ENCODE measurements around the gene FER.
"Not testable (repeated sequence)": the region's sequence is repeated elsewhere in the genome, so short reads cannot be mapped to it uniquely, and the experiment has no call there.

Gene FER

DNA sequence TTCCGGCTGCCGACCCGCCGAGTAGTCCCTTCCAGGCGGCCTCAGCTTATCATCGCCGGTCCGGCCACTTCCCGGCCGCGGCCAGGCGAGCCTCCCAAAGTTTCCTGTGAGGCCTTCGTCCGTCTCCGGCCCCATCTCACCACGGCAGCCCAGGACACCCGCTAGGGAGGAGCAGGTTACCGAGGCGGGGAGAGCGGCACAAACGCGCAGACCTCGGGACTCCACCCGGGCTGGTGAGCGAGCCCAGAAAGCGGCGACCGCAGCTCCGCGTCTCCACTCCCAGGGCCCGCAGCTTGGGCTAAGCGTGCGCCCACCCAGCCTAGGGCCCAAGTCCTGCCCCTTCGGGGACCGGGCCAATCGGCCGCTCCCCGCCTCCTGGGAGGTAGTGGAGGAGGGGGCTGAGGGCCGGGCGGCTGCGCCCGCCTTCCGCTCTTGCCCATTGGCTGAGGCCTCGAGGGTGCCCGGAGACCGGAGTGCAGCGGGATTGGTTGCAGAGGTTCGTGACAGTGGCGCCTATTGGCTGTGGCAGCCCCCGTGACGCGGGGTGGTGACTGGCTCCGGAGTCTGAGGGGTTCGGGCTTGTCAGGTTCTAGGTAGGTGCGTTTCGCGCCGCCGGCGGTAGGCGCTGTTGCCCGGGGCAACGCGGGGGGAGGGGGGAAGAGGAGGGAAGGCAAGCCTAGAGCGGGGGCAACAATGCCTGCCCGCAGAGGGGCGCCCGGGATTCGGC, 867 bp downstream of the FER start:
- peak; percentile 96 for DNase-seq

GRCh38 chr5:108749128-108749861, 1.6 kb downstream of the FER start:
- DNase-seq, result peak; percentile 11

DNA sequence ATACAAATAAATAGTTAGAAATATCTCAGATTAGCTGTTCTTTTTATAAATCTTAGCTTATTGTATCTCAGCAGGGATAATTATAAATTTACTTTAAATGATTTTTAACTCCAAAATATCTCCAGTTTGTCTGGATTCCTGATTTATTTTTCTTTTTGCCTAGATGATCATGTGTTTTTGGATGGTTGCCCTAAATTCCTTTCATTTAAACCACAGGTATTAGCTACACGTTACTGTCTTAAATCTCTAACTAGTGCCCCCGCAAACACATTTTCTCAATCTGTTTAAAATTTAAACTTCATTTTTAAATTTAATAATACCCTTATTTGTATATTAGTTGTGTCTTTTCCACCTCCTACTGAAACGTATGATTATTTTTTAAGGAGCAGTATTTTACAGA, 5.6 kb downstream of the FER start:
- no peak for DNase-seq

DNA sequence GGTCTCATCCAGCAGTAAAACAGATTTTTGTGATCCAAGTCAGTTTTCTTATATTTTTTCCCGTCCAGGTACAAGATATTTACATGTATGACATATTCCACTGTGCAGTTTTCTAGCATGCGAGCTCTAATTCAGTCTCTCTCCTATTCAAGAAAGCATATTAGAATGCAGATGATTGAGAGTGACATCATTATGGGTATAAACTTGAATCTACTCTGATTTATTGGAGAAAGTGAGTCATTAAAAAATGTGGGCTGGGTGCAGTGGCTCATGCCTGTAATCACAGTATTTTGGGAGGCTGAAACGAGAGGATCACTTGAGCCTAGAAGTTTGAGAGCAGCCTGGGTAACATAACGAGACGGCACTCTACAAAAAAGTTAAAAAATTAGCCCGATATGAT, 6.2 kb downstream of the FER start:
- DNase-seq, result no peak

DNA sequence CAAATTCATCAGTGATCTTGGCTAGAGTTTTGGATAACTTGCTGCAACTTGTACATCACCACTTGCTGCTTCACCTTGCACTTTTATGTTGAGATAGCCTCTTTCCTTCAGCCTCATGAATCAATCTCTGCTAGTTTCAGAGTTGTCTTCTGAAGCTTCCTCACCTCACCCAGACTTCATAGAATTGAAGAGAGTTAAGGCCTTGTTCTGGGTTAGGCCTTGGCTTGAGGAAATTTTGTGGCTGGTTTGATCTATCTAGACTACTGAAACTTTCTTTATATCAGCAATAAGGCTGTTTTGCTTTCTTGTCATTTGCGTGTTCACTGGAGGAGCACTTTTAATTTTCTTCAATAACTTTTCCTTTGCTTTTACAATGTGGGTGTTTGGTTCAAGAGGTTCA, 12.8 kb downstream of the FER start:
- no peak for DNase-seq

GRCh38 chr5:108762660-108763059, 15.0 kb downstream of the FER start:
- no peak for DNase-seq

GRCh38 chr5:108763222-108763916, 15.7 kb downstream of the FER start:
- DNase-seq, result no peak

DNA sequence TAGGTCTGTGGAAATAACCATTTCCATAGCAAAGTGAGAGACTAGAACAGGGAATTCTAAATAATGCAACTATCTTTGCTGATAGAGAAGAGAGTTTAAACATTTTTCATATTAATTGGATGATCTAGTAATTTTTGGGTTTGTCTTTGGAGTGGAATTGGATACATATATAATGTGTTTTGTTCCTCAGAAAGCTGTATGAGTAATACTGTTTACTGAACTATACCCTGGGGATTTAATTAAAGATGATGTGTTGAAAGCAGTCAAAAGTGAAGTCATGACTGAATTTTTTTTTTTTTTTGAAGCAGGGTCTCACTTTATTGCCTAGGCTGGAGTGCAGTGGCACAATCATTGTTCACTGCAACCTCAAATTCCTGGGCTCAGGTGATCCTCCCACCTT, 17.9 kb downstream of the FER start:
- no peak for DNase-seq

GRCh38 chr5:108766916-108767315, 19.2 kb downstream of the FER start:
- not testable (repeated sequence) for DNase-seq

- no peak for DNase-seq
These were observed 21.7 kb downstream of the FER start for GRCh38 chr5:108769352-108769751.

GRCh38 chr5:108772626-108773025, 24.9 kb downstream of the FER start:
- no peak for DNase-seq

DNA sequence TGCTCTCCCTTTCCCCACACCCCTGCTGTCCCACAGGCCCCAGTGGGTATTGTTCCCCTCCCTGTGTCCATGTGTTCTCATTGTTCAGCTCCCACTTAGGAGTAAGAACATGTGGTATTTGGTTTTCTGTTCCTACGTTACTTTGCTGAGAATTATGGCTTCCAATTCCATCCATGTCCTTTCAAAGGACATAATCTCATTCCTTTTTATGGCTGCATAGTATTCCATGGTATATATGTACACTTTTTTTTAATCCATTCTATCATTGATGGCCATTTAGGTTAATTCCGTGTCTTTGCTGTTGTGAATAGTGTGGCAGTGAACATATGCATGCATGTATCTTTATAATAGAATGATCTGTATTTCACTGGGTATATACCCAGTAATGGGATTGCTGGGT, 25.6 kb downstream of the FER start:
- DNase-seq, result no peak

DNA sequence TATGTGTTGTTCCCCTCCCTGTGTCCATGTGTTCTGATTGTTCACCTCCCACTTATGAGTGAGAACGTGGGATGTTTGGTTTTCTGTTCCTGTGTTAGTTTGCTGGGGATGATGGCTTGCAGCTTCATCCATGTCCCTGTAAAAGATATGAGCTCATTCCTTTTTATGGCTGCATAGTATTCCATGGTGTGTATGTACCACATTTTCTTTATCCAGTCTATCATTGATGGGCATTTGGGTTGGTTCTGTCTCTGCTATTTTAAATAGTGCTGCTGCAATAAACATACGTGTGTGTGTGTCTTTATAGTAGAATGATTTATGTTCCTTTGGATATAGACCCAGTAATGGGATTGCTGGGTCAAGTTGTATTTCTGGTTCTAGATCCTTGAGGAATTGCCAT, 26.4 kb downstream of the FER start:
- DNase-seq, result not testable (repeated sequence)

DNA sequence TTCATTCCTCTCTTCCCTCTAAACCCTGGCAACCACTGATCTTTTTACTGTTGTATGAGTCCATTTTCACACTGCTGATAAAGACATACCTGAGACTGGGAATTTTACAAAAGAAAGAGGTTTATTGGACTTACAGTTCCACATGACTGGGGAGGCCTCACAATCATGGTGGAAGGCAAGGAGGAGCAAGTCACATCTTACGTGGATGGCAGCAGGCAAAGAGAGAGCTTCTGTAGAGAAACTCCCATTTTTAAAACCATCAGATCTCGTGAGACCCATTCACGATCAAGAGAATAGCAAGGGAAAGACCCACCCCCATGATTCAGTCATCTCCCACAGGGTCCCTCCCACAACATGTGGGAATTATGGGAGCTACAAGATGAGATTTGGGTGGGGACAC, 29.9 kb downstream of the FER start:
- not testable (repeated sequence) for DNase-seq

GRCh38 chr5:108784577-108784976, 36.9 kb downstream of the FER start:
- not testable (repeated sequence) for DNase-seq

DNA sequence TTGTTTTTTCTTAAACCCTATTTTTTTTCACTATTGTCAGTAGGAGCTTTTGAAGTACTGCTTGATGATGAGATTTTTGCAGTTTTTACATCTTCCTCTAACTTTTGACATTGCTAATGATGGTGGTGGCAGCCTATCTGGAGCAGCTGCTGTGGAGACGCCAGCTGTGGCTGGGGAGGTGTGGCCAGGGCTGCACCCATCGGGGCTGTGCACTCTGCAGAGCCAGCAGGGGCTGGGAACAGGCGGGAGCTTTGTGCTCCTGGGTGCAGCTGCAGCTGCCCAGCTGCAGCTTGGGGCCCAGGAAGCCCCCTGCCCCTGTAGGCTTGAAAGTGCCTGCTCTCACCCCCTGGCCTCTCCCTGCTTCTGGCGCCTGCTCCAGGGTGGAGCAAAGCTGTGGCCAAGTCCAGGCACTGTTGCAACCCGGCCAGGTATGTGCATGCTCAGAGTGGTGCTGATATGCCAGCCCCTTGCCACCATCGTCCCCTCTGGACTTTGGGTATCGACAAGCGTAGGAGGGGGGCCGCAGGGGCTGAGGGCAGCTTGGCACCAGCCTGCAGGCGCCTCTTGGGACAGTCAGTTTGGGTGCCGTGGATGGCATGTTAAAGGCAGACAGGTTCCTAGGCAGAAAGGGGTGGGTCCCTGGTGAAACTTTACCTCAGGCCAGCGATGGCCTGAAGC, 39.2 kb downstream of the FER start:
- no peak for DNase-seq

- DNase-seq, result no peak
These were observed 40.4 kb downstream of the FER start for GRCh38 chr5:108788142-108788541.

DNA sequence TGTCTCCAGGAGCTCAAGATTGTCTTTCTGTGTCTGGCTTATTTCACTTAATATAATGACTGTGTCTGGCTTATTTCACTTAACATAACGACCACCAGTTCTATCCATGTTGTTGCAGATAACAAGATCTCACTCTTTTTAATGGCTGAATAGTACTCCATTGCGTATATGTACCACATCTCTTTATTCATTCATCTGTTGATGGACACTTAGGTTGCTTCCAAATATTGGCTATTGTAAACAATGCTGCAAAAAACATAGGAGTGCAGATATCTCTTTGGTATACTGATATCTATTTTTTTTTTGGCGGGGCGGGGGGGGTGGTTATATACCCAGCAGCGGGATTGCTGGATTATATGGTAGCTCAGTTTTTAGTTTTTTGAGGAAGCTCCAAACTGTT, 45.5 kb downstream of the FER start:
- DNase-seq, result no peak

DNA sequence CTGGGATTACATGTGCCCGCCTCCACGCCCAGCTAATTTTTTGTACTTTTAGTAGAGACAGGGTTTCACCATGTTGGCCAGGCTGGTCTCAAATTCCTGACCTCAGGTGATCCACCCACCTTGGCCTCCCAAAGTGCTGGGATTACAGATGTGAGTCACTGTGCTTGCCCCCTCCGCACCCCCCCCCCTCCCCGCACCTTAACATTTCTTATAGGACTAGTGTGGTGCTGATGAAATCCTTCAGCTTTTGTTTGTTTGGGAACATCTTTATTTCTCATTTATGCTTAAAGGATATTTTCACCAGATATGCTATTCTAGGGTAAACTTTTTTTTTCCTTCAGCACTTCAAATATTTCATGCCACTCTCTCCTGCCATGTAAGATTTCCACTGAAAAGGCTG, 46.7 kb downstream of the FER start:
- not testable (repeated sequence) for DNase-seq

DNA sequence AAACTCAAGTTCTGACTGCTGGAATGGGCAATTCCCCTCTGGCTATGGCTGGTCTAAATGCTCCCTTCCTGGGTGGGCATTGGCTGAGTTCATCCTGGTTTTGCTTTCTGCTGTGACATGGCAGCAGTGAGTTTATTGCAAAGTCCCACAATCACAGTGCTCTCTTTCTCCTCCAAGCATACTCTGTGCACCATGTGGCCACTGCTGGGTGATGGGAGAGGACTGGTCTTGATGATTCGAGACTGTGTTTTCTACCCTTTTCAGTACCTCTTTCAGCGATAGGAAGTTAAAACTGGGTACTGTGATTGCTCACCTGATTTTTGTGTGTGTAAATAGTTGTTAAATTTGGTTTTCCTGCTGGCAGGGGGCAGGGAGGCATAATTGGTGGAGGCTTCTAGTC, 49.7 kb downstream of the FER start:
- DNase-seq, result no peak

DNA sequence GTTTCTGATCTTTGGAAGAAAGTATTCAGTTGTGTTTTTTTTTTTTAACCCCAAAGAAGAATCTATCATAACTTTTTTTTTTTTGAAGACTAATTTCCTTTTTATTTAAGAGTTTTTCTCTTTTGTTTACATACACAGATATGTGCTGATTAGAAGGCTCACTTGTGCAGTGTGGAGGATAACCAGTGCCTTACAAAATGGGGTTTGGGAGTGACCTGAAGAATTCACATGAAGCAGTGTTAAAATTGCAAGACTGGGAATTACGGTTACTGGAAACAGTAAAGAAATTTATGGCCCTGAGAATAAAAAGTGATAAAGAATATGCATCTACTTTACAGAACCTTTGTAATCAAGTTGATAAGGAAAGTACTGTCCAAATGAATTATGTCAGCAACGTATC, 50.3 kb downstream of the FER start:
- DNase-seq, result no peak

GRCh38 chr5:108798513-108799265, 51.0 kb downstream of the FER start:
- no peak for DNase-seq

DNA sequence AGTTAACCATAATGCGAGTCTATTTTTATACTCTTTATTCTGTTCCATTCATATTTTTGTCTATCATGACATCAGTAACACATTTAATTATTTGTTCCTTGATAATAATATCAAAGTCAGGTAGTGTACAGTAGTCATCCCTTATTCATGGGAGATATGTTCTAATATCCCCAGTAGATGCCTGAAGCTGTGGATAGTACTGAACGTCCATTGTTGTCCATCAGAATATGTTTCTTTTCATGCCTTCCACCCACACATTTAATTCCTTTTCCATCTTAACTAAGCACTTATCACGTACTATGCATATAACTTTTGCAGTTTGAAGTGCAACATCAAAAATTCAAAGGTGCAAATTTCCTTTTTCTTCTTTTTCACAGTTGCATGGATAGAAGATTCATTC, 53.6 kb downstream of the FER start:
- no peak for DNase-seq
